CD14-positive monocyte (primary cell): Measurements from ENCODE around the gene GPR3. TPM values are rescaled to one million over a fixed set of nuclear protein-coding genes. Genes with fewer than 3 reads are reported as not detected.

ENCODE experiments used
- DNase-seq, 3 donors: peaks; one replicate each; pipeline ENCODE4 v3.0.0-alpha.2; 2011 to 2022
- H2AFZ ChIP-seq: 2 replicates; pipeline ENCODE4 v1.6.0; 2012; ENCODE audit warnings: mild to moderate bottlenecking, low read depth, low read length, inconsistent platforms; ENCODE audit not compliant: insufficient read depth, poor library complexity, severe bottlenecking
- H3K27ac ChIP-seq, 2 donors: 1 replicate in 1 of 2; 2 replicates in 1 of 2; pipeline ENCODE4 v1.5.1; 2012 to 2013; ENCODE audit warnings: low read length in 2 of 2, control low read depth in 1 of 2, inconsistent platforms in 1 of 2, low read depth in 1 of 2, mild to moderate bottlenecking in 1 of 2
- H3K27me3 ChIP-seq, 2 donors: one replicate each; pipeline versions ENCODE4 v1.6.0 to v1.6.1; 2011 to 2013; ENCODE audit warnings: low read length in 2 of 2; ENCODE audit not compliant: control insufficient read depth in 2 of 2, insufficient read depth in 2 of 2
- H3K36me3 ChIP-seq, 2 donors: replicated peaks in 1 of 2; 1 replicate in 1 of 2; 2 replicates in 1 of 2; pipeline versions ENCODE4 v1.5.1 to v1.6.1; 2012 to 2013; ENCODE audit warnings: low read length in 2 of 2, control low read depth in 1 of 2, inconsistent platforms in 1 of 2, mild to moderate bottlenecking in 1 of 2; ENCODE audit not compliant: insufficient read depth in 2 of 2, control insufficient read depth in 1 of 2
- H3K4me1 ChIP-seq, 2 donors: 1 replicate in 1 of 2; 2 replicates in 1 of 2; pipeline versions ENCODE4 v1.5.1 to v1.6.1; 2012 to 2013; ENCODE audit warnings: low read length in 2 of 2, control low read depth in 1 of 2, inconsistent platforms in 1 of 2, mild to moderate bottlenecking in 1 of 2, moderate library complexity in 1 of 2; ENCODE audit not compliant: insufficient read depth in 2 of 2, control insufficient read depth in 1 of 2
- H3K4me2 ChIP-seq: replicated peaks from 2 replicates; pipeline ENCODE3; 2012; ENCODE audit warnings: low read length, moderate library complexity, mild to moderate bottlenecking; ENCODE audit not compliant: poor library complexity, severe bottlenecking; ENCODE audit errors: extremely low read depth
- H3K4me3 ChIP-seq, 3 experiments: fragments of 200-600 bp in 1 of 3; sonication (generic) in 1 of 3; replicated peaks in 1 of 3; 1 replicate in 2 of 3; 2 replicates in 1 of 3; pipeline ENCODE4 v1.5.1; 2011 to 2013; ENCODE audit warnings: low read length in 3 of 3, mild to moderate bottlenecking in 3 of 3, control low read depth in 2 of 3, low read depth in 2 of 3, inconsistent platforms in 1 of 3, moderate library complexity in 1 of 3
- H3K79me2 ChIP-seq: 2 replicates; pipeline ENCODE4 v1.6.0; 2012; ENCODE audit warnings: mild to moderate bottlenecking, control low read depth, inconsistent platforms, low read length, moderate library complexity; ENCODE audit not compliant: insufficient read depth
- H3K9ac ChIP-seq: 2 replicates; pipeline ENCODE4 v1.6.0; 2017; ENCODE audit warnings: low read length, mild to moderate bottlenecking; ENCODE audit not compliant: insufficient read depth, poor library complexity, severe bottlenecking
- H3K9me3 ChIP-seq, 2 donors: replicated peaks in 1 of 2; 1 replicate in 1 of 2; 2 replicates in 1 of 2; pipeline versions ENCODE4 v1.5.1 to v1.6.1; 2012 to 2013; ENCODE audit warnings: low read length in 2 of 2, control low read depth in 1 of 2; ENCODE audit not compliant: control insufficient read depth in 1 of 2, insufficient read depth in 1 of 2
- H4K20me1 ChIP-seq: 2 replicates; pipeline ENCODE4 v1.6.0; 2012; ENCODE audit warnings: mild to moderate bottlenecking, low read length, control low read depth, moderate library complexity; ENCODE audit not compliant: insufficient read depth
- H3K27ac Mint-ChIP-seq, 7 donors: one replicate each; pipeline ENCODE4 v1.8.0; 2020; ENCODE audit warnings: mild to moderate bottlenecking in 7 of 7, mixed read lengths in 7 of 7, moderate library complexity in 6 of 7, inconsistent platforms in 2 of 7
- H3K27me3 Mint-ChIP-seq, 3 donors: one replicate each; pipeline ENCODE4 v1.8.0; 2021 to 2022; ENCODE audit warnings: low read depth in 3 of 3, mild to moderate bottlenecking in 3 of 3, mixed read lengths in 3 of 3, moderate library complexity in 3 of 3, inconsistent platforms in 1 of 3
- H3K36me3 Mint-ChIP-seq, 2 donors: one replicate each; pipeline ENCODE4 v1.8.0; 2020; ENCODE audit warnings: mixed read lengths in 2 of 2, inconsistent platforms in 1 of 2, mild to moderate bottlenecking in 1 of 2
- H3K4me1 Mint-ChIP-seq: one replicate; pipeline ENCODE4 v1.8.0; 2020; ENCODE audit warnings: mild to moderate bottlenecking, mixed read lengths
- H3K4me3 Mint-ChIP-seq, 2 donors: one replicate each; pipeline ENCODE4 v1.8.0; 2020; ENCODE audit warnings: mild to moderate bottlenecking in 2 of 2, mixed read lengths in 2 of 2, moderate library complexity in 1 of 2
- H3K9me3 Mint-ChIP-seq, 7 donors: one replicate each; pipeline ENCODE4 v1.8.0; 2020 to 2022; ENCODE audit warnings: mixed read lengths in 7 of 7, mild to moderate bottlenecking in 6 of 7, moderate library complexity in 6 of 7, inconsistent platforms in 2 of 7
- CTCF ChIP-seq: fragments of 200-600 bp; IDR thresholded peaks from one replicate; pipeline ENCODE4 v1.8.0; 2022; ENCODE audit warnings: antibody characterized with exemption, mild to moderate bottlenecking
- WGBS: methylation state at CpG from one replicate; pipeline ENCODE4 v1.1.5; 2013; ENCODE audit warnings: missing lambda C conversion rate; ENCODE audit not compliant: insufficient coverage; 5-methylcytosine and 5-hydroxymethylcytosine counted together
- intact Hi-C, 2 donors: fragments of 100-400 bp; cut with micrococcal nuclease; formaldehyde crosslinking; loops; one replicate each; pipeline versions ENCODE4 v1.15.0 to v1.15.1; 2023
- polyA plus RNA-seq, 3 donors: library from polyadenylated mRNA; depleted of rRNA in 1 of 3; unstranded in 2 of 3; stranded (reverse) in 1 of 3; fragments of 300-500 nt in 2 of 3; fragments of >200 nt in 1 of 3; fragmentation: Illumina TruSeq in 2 of 3; gene quantifications; 1 replicate in 2 of 3; 2 replicates in 1 of 3; pipeline ENCODE4 v1.2.3, GENCODE V29; 2012 to 2021

GPR3 gene
- polyA plus RNA-seq, 3 donors, result 0.26 to 2.7 TPM; not detected in 1

GRCh38 chr1:27408151-27408550 is 15.7 kb downstream of the GPR3 start:
- Histone ChIP-seq H2AFZ (no peak overlapping the region), H4K20me1 (peaks cover 96% of the 10 kb centered on the region), H3K4me3 (no peak overlapping the region), H3K27ac (peak overlapping the region in 1 of 2 donors; percentile 16), H3K27me3 (no peaks in the 10 kb centered on the region), H3K79me2 (peaks cover 12% of the 10 kb centered on the region), H3K36me3 (peaks cover 69 to 76% of the 10 kb centered on the region in 2 donors), H3K9me3 (no peaks in the 10 kb centered on the region), H3K9ac (no peak overlapping the region), H3K4me2 (no peak overlapping the region), H3K4me1 (peaks cover 15 to 21% of the 10 kb centered on the region in 2 donors)
- Mint-ChIP-seq H3K27me3 (peaks cover 0 to 2% (median 0%) of the 10 kb centered on the region in 3 donors), H3K27ac (peak overlapping the region in 2 of 7 donors; percentile 47 to 60), H3K4me3 (no peak overlapping the region), H3K4me1 (peaks cover 30% of the 10 kb centered on the region), H3K36me3 (peaks cover 66 to 85% of the 10 kb centered on the region in 2 donors), H3K9me3 (no peaks in the 10 kb centered on the region)
- intact Hi-C loops, result loop anchor here in 1 of 2 donors (10.0 kb wide), 1 partner anchor 257 kb away; no protein-coding TSS in a partner anchor
- TF ChIP-seq CTCF, result no peak
- WGBS, result 92% methylated on average over 7 of the region's 9 CpGs
- no peak for DNase-seq

DNA sequence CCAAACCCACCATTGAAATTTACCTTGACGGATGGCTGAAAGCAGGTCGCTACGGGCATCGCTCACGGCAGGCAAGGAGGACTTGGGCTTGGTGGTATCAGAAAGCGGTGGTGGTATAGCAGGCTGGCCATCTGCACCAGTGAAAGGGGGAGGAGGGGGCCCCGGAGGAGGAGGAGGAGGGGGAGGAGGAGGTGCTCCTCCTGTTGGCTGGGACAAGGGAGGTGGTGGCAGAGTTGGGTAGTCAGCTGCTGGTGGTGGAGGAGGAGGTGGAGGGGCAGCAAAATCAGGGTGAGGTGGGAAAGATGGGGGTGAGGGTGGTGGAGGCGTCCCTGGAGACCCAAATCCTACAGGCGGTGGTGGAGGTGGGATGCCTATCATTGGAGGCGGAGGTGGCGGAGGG is 17.2 kb downstream of the GPR3 start:
- H2AFZ ChIP-seq, result no peak overlapping the region
- H3K4me1 ChIP-seq, result peaks cover 5% of the 10 kb centered on the region in 2 donors
- no peaks in the 10 kb centered on the region for H3K27me3 ChIP-seq
- H3K4me2 ChIP-seq, result no peak overlapping the region
- intact Hi-C loops, result loop anchor here (10.0 kb wide), 2 partner anchors 195 to 255 kb away; partner anchors contain the start of gene AHDC1 (in 1 of the 2)
- no peak for DNase-seq
- Mint-ChIP-seq H3K9me3 (no peaks in the 10 kb centered on the region), H3K27me3 (peaks cover 0 to 2% (median 0%) of the 10 kb centered on the region in 3 donors), H3K4me3 (no peak overlapping the region), H3K36me3 (peaks cover 78 to 94% of the 10 kb centered on the region in 2 donors), H3K4me1 (peaks cover 15% of the 10 kb centered on the region), H3K27ac (peak overlapping the region in 1 of 7 donors; percentile 43)
- no peak for TF ChIP-seq CTCF
- no peak overlapping the region for H3K9ac ChIP-seq
- H3K36me3 ChIP-seq, result peaks cover 83 to 91% of the 10 kb centered on the region in 2 donors
- no peak overlapping the region for H3K27ac ChIP-seq
- peaks cover 26% of the 10 kb centered on the region for H3K79me2 ChIP-seq
- peaks cover 96% of the 10 kb centered on the region for H4K20me1 ChIP-seq
- H3K4me3 ChIP-seq, result no peak overlapping the region
- WGBS, result 100% methylated on average over 4 of the region's 11 CpGs
- no peaks in the 10 kb centered on the region for H3K9me3 ChIP-seq
